OCI-LY7 (cell line): ENCODE data around the gene GRAMD2A.

Source experiments
- EZH2phosphoT487 ChIP-seq: fragments of 200-600 bp; sonication (generic); IDR thresholded peaks from 2 replicates; pipeline ENCODE4 v1.6.1; 2018; ENCODE audit warnings: low read depth, borderline replicate concordance, mild to moderate bottlenecking, mixed run types, antibody characterized with exemption, low read length, moderate library complexity, mixed read lengths
- TF ChIP-seq, protein P1 (sequence below): fragments of 200-600 bp; sonication (generic); conservative IDR thresholded peaks from 2 replicates; pipeline ENCODE4 v1.5.1; 2014; ENCODE audit warnings: mild to moderate bottlenecking, antibody characterized with exemption, low read length, moderate library complexity, mixed read lengths

DNA sequence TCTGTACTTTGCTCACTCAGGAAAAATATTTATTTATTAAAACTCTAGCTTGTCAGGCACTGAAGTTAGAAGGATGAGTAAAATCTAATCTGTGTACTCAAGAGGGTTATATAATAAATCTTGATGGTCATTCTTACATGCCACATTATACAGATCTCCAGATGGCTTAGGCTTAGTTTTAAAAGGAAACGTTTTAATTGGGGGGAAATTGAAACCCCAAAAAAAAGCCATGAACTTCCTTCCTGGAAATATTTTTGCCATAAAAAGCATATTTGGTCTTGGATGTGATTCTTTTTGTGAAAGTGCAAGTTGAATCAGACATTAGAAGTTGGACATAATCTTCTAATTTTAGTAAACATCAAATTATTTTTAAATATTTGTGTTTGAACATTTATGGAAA lies 73.4 kb downstream of the GRAMD2A start:
- TF ChIP-seq, protein P1, sequence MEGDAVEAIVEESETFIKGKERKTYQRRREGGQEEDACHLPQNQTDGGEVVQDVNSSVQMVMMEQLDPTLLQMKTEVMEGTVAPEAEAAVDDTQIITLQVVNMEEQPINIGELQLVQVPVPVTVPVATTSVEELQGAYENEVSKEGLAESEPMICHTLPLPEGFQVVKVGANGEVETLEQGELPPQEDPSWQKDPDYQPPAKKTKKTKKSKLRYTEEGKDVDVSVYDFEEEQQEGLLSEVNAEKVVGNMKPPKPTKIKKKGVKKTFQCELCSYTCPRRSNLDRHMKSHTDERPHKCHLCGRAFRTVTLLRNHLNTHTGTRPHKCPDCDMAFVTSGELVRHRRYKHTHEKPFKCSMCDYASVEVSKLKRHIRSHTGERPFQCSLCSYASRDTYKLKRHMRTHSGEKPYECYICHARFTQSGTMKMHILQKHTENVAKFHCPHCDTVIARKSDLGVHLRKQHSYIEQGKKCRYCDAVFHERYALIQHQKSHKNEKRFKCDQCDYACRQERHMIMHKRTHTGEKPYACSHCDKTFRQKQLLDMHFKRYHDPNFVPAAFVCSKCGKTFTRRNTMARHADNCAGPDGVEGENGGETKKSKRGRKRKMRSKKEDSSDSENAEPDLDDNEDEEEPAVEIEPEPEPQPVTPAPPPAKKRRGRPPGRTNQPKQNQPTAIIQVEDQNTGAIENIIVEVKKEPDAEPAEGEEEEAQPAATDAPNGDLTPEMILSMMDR: no peak
- TF ChIP-seq EZH2phosphoT487: no peak
